Measurements from ENCODE around the gene ARHGAP24. TPM values are rescaled to one million over a fixed set of nuclear protein-coding genes. Genes with fewer than 3 reads are reported as not detected.
"Not testable (repeated sequence)": the region's sequence is repeated elsewhere in the genome, so short reads cannot be mapped to it uniquely, and the experiment has no call there.

Gene ARHGAP24
- total RNA-seq, 1 donor from 2014 or later, result 30.6 TPM

- DNase-seq (ENCODE audit: low read depth in 2 of 2), result no peak
Observed at GRCh38 chr4:85515701-85516100, 40.8 kb downstream of the ARHGAP24 start.

GRCh38 chr4:85518526-85518925 is 43.6 kb downstream of the ARHGAP24 start:
- DNase-seq (ENCODE audit: low read depth in 2 of 2), result not testable (repeated sequence)

GRCh38 chr4:85520765-85521749 is 46.1 kb downstream of the ARHGAP24 start:
- DNase-seq (ENCODE audit: low read depth in 2 of 2), result no peak

- DNase-seq (ENCODE audit: low read depth in 2 of 2), result no peak
Observed at GRCh38 chr4:85522277-85522676, 47.3 kb downstream of the ARHGAP24 start.

GRCh38 chr4:85522836-85523235 is 47.9 kb downstream of the ARHGAP24 start:
- no peak for DNase-seq (ENCODE audit: low read depth in 2 of 2)

GRCh38 chr4:85527815-85528214 is 52.9 kb downstream of the ARHGAP24 start:
- DNase-seq (ENCODE audit: low read depth in 2 of 2), result no peak

GRCh38 chr4:85531560-85532341 is 56.8 kb downstream of the ARHGAP24 start:
- DNase-seq (ENCODE audit: low read depth in 2 of 2), result no peak

- no peak for DNase-seq (ENCODE audit: low read depth in 2 of 2)
Observed at GRCh38 chr4:85534120-85534519, 59.2 kb downstream of the ARHGAP24 start.

- DNase-seq (ENCODE audit: low read depth in 2 of 2), result peak in 1 of 2 donors; percentile 19
Observed at GRCh38 chr4:85543832-85544231, 68.9 kb downstream of the ARHGAP24 start.

GRCh38 chr4:85544751-85545150 is 69.8 kb downstream of the ARHGAP24 start:
- no peak for DNase-seq (ENCODE audit: low read depth in 2 of 2)

GRCh38 chr4:85548116-85548515 is 73.2 kb downstream of the ARHGAP24 start:
- peak in 1 of 2 donors; percentile 33 for DNase-seq (ENCODE audit: low read depth in 2 of 2)

GRCh38 chr4:85548841-85549240 is 73.9 kb downstream of the ARHGAP24 start:
- DNase-seq (ENCODE audit: low read depth in 2 of 2), result no peak

- DNase-seq (ENCODE audit: low read depth in 2 of 2), result no peak
Observed at GRCh38 chr4:85555206-85555605, 80.3 kb downstream of the ARHGAP24 start.

- no peak for DNase-seq (ENCODE audit: low read depth in 2 of 2)
Observed at GRCh38 chr4:85556283-85556682, 81.3 kb downstream of the ARHGAP24 start.

- DNase-seq (ENCODE audit: low read depth in 2 of 2), result no peak
Observed at GRCh38 chr4:85557016-85557901, 82.3 kb downstream of the ARHGAP24 start.

GRCh38 chr4:85565761-85566480 is 91.0 kb downstream of the ARHGAP24 start:
- no peak for DNase-seq (ENCODE audit: low read depth in 2 of 2)

GRCh38 chr4:85569730-85570299 is 94.9 kb downstream of the ARHGAP24 start:
- no peak for DNase-seq (ENCODE audit: low read depth in 2 of 2)

GRCh38 chr4:85570388-85570787 is 95.4 kb downstream of the ARHGAP24 start:
- no peak for DNase-seq (ENCODE audit: low read depth in 2 of 2)

GRCh38 chr4:85571008-85571407 is 96.1 kb downstream of the ARHGAP24 start:
- no peak for DNase-seq (ENCODE audit: low read depth in 2 of 2)

GRCh38 chr4:85573270-85573669 is 98.3 kb downstream of the ARHGAP24 start:
- DNase-seq (ENCODE audit: low read depth in 2 of 2), result no peak

All from lung microvascular endothelial cell (primary cell).